ENCODE data around the gene GRK5. TPM values are rescaled to one million over a fixed set of nuclear protein-coding genes. Genes with fewer than 3 reads are reported as not detected.

GRK5 gene
- total RNA-seq (2021): 1.9 to 2.3 TPM (median 2.2 TPM) in 3 replicates
- percentile 29 among the genes with signal in this experiment for Bru-seq, nascent RNA
- long read RNA-seq, experiment 1, partial matches to known transcripts: 0 of 2 reads
- long read RNA-seq, experiment 1, other reads (novel, unspliced or antisense): 2 of 2 reads
- long read RNA-seq, experiment 2, partial matches to known transcripts: 1 of 2 reads
- long read RNA-seq, experiment 2, other reads (novel, unspliced or antisense): 0 of 2 reads
- long read RNA-seq, experiment 3, partial matches to known transcripts: 1 of 1 reads
- long read RNA-seq, experiment 3, other reads (novel, unspliced or antisense): 0 of 1 reads

DNA sequence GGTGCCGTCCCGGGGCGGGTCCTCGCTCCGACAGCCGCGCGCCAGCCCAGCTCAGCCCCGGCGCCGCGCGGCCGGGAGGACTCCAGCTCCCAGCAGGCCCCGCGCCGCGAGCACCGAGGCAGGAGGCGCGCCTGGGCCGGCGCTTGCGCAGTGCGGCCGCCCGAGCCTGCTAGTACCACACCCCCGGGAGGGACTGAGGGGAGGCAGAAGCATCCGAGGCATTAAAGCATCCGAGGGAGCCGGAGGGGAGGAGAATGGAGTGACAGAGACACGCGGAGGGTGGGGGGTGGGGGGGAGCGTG lies at the start of gene GRK5:
GRK5 (plus strand) TSS at position 206 of the 301 bp plus-strand sequence. CDS start 347 bp downstream, outside the sequence.
- ChIA-PET CTCF (interaction anchor here (0.5 to 4.5 kb wide), 38 partner anchors 8 to 543 kb away, joined by 3 to 59 read pairs (median 5); partner anchors contain the start of gene RGS10), POLR2A (interaction anchor here (0.6 to 1.0 kb wide), 4 partner anchors 23 to 46 kb away, joined by 3 to 5 read pairs (median 4); partner anchors contain the start of gene SFXN4)
- H3K4me3 Mint-ChIP-seq: peak within 1 kb of the TSS; percentile 87
- peak within 1 kb of the TSS; percentile 95; the same call in 1 of the 2 replicates for H3K27ac Mint-ChIP-seq
- no peaks in the 10 kb centered on the region for H3K9me3 Mint-ChIP-seq
- H3K4me1 Mint-ChIP-seq: peaks cover 40% of the 10 kb centered on the region
- H3K27me3 Mint-ChIP-seq (ENCODE audit: low read depth): peaks cover 18% of the 10 kb centered on the region
- DNase-seq (ENCODE audit: low spot score) (peak; percentile 90), ATAC-seq (peak; percentile 86)
- H3K36me3 Mint-ChIP-seq: no peaks in the 10 kb centered on the region
- TF ChIP-seq ZNF671 (CRISPR knock-in tag; IDR thresholded peaks at IDR 0.05): no peak
- no peak for TF ChIP-seq ZNF232 (CRISPR knock-in tag; IDR thresholded peaks at IDR 0.05)
- TF ChIP-seq, protein P1, sequence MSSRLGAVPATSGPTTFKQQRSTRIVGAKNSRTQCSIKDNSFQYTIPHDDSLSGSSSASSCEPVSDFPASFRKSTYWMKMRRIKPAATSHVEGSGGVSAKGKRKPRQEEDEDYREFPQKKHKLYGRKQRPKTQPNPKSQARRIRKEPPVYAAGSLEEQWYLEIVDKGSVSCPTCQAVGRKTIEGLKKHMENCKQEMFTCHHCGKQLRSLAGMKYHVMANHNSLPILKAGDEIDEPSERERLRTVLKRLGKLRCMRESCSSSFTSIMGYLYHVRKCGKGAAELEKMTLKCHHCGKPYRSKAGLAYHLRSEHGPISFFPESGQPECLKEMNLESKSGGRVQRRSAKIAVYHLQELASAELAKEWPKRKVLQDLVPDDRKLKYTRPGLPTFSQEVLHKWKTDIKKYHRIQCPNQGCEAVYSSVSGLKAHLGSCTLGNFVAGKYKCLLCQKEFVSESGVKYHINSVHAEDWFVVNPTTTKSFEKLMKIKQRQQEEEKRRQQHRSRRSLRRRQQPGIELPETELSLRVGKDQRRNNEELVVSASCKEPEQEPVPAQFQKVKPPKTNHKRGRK (CRISPR knock-in tag; IDR thresholded peaks at IDR 0.05; ENCODE audit: borderline replicate concordance): no peak
- TF ChIP-seq, protein P2, sequence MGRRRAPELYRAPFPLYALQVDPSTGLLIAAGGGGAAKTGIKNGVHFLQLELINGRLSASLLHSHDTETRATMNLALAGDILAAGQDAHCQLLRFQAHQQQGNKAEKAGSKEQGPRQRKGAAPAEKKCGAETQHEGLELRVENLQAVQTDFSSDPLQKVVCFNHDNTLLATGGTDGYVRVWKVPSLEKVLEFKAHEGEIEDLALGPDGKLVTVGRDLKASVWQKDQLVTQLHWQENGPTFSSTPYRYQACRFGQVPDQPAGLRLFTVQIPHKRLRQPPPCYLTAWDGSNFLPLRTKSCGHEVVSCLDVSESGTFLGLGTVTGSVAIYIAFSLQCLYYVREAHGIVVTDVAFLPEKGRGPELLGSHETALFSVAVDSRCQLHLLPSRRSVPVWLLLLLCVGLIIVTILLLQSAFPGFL (CRISPR knock-in tag; IDR thresholded peaks at IDR 0.05; ENCODE audit: borderline replicate concordance): no peak
- no peak for TF ChIP-seq KAT7 (CRISPR knock-in tag; IDR thresholded peaks at IDR 0.05; ENCODE audit: borderline replicate concordance)
- no peak for TF ChIP-seq ZBTB21 (CRISPR knock-in tag; IDR thresholded peaks at IDR 0.05; ENCODE audit: borderline replicate concordance)
- TF ChIP-seq, protein P3, sequence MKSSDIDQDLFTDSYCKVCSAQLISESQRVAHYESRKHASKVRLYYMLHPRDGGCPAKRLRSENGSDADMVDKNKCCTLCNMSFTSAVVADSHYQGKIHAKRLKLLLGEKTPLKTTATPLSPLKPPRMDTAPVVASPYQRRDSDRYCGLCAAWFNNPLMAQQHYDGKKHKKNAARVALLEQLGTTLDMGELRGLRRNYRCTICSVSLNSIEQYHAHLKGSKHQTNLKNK (CRISPR knock-in tag; IDR thresholded peaks at IDR 0.05): no peak

DNA sequence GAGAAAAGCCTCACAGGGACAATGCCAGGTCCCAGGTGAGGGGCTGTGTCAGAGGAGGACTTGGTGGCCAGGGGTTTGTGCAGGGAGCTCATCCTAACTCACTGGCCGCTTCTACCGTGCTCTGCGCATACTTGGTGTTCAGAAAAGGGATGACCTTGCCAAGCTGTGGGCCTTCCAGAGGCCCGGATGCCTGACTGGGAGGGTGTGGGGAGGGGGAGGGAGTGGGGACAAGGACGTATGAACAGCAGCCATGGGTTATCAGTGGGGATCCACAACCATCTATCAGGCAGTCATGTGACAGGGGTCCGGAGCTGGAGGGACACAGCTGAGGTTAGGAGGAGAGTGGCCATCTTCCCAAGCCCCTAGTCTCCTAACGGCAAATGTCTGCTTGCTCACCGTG lies 48.0 kb upstream of the GRK5 start:
- CTCF ChIA-PET: no interaction called here
- TF ChIP-seq, protein P3 (CRISPR knock-in tag; IDR thresholded peaks at IDR 0.05): no peak
- TF ChIP-seq ZNF121 (CRISPR knock-in tag; IDR thresholded peaks at IDR 0.05) (no peak), TCF7 (CRISPR knock-in tag; IDR thresholded peaks at IDR 0.05; ENCODE audit: low read depth) (no peak), SMAD4 (CRISPR knock-in tag; IDR thresholded peaks at IDR 0.05) (no peak), NR1H2 (CRISPR knock-in tag; IDR thresholded peaks at IDR 0.05) (no peak), MYBL2 (CRISPR knock-in tag; IDR thresholded peaks at IDR 0.05) (no peak), ZNF671 (CRISPR knock-in tag; IDR thresholded peaks at IDR 0.05) (no peak), SMAD3 (CRISPR knock-in tag; IDR thresholded peaks at IDR 0.05; ENCODE audit: borderline replicate concordance) (no peak), EMX1 (CRISPR knock-in tag; IDR thresholded peaks at IDR 0.05) (no peak)
- TF ChIP-seq, protein P2 (CRISPR knock-in tag; IDR thresholded peaks at IDR 0.05; ENCODE audit: borderline replicate concordance): no peak
- TF ChIP-seq, protein P4, sequence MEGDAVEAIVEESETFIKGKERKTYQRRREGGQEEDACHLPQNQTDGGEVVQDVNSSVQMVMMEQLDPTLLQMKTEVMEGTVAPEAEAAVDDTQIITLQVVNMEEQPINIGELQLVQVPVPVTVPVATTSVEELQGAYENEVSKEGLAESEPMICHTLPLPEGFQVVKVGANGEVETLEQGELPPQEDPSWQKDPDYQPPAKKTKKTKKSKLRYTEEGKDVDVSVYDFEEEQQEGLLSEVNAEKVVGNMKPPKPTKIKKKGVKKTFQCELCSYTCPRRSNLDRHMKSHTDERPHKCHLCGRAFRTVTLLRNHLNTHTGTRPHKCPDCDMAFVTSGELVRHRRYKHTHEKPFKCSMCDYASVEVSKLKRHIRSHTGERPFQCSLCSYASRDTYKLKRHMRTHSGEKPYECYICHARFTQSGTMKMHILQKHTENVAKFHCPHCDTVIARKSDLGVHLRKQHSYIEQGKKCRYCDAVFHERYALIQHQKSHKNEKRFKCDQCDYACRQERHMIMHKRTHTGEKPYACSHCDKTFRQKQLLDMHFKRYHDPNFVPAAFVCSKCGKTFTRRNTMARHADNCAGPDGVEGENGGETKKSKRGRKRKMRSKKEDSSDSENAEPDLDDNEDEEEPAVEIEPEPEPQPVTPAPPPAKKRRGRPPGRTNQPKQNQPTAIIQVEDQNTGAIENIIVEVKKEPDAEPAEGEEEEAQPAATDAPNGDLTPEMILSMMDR (IDR thresholded peaks at IDR 0.05): no peak
- TF ChIP-seq, protein P5, sequence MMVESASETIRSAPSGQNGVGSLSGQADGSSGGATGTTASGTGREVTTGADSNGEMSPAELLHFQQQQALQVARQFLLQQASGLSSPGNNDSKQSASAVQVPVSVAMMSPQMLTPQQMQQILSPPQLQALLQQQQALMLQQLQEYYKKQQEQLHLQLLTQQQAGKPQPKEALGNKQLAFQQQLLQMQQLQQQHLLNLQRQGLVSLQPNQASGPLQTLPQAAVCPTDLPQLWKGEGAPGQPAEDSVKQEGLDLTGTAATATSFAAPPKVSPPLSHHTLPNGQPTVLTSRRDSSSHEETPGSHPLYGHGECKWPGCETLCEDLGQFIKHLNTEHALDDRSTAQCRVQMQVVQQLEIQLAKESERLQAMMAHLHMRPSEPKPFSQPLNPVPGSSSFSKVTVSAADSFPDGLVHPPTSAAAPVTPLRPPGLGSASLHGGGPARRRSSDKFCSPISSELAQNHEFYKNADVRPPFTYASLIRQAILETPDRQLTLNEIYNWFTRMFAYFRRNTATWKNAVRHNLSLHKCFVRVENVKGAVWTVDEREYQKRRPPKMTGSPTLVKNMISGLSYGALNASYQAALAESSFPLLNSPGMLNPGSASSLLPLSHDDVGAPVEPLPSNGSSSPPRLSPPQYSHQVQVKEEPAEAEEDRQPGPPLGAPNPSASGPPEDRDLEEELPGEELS (CRISPR knock-in tag; IDR thresholded peaks at IDR 0.05): no peak
- TF ChIP-seq, protein P6, sequence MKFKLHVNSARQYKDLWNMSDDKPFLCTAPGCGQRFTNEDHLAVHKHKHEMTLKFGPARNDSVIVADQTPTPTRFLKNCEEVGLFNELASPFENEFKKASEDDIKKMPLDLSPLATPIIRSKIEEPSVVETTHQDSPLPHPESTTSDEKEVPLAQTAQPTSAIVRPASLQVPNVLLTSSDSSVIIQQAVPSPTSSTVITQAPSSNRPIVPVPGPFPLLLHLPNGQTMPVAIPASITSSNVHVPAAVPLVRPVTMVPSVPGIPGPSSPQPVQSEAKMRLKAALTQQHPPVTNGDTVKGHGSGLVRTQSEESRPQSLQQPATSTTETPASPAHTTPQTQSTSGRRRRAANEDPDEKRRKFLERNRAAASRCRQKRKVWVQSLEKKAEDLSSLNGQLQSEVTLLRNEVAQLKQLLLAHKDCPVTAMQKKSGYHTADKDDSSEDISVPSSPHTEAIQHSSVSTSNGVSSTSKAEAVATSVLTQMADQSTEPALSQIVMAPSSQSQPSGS (CRISPR knock-in tag; IDR thresholded peaks at IDR 0.05; ENCODE audit: borderline replicate concordance, low read depth): no peak
- TF ChIP-seq, protein P7, sequence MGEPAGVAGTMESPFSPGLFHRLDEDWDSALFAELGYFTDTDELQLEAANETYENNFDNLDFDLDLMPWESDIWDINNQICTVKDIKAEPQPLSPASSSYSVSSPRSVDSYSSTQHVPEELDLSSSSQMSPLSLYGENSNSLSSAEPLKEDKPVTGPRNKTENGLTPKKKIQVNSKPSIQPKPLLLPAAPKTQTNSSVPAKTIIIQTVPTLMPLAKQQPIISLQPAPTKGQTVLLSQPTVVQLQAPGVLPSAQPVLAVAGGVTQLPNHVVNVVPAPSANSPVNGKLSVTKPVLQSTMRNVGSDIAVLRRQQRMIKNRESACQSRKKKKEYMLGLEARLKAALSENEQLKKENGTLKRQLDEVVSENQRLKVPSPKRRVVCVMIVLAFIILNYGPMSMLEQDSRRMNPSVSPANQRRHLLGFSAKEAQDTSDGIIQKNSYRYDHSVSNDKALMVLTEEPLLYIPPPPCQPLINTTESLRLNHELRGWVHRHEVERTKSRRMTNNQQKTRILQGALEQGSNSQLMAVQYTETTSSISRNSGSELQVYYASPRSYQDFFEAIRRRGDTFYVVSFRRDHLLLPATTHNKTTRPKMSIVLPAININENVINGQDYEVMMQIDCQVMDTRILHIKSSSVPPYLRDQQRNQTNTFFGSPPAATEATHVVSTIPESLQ (CRISPR knock-in tag; IDR thresholded peaks at IDR 0.05): no peak
- TF ChIP-seq, protein P1 (CRISPR knock-in tag; IDR thresholded peaks at IDR 0.05; ENCODE audit: borderline replicate concordance): no peak

More for the DNA sequence above, 48.0 kb upstream of the GRK5 start:
- DNase-seq (ENCODE audit: low spot score): no peak
- no peak overlapping the region for H3K27ac Mint-ChIP-seq
- H3K36me3 Mint-ChIP-seq: peaks cover 32% of the 10 kb centered on the region
- POLR2A ChIA-PET: no interaction called here
- no peaks in the 10 kb centered on the region for H3K27me3 Mint-ChIP-seq (ENCODE audit: low read depth)
- peaks cover under 1% of the 10 kb centered on the region; the same call in 1 of the 2 replicates for H3K4me1 Mint-ChIP-seq
- no peak for ATAC-seq
- no peaks in the 10 kb centered on the region for H3K9me3 Mint-ChIP-seq
- H3K4me3 Mint-ChIP-seq: no peak overlapping the region
